Mammary epithelial cell (primary cell): Measurements from ENCODE around the gene COL8A2.

ENCODE experiments used
- CTCF ChIP-seq, 2 donors: IDR thresholded peaks in 1 of 2; conservative IDR thresholded peaks in 1 of 2; 2 replicates each; pipeline ENCODE4 v1.5.1; 2011 to 2012; ENCODE audit warnings: inconsistent platforms in 2 of 2, low read length in 2 of 2, mild to moderate bottlenecking in 2 of 2, control low read depth in 1 of 2, low read depth in 1 of 2; ENCODE audit not compliant: insufficient read depth in 1 of 2; ENCODE audit errors: extremely low read depth in 1 of 2
- EZH2 ChIP-seq: IDR thresholded peaks from 2 replicates; pipeline ENCODE4 v1.6.1; 2012; ENCODE audit warnings: low read length, inconsistent platforms, borderline replicate concordance

- TF ChIP-seq CTCF (conservative IDR thresholded peaks at IDR 0.05 in 1 of 2, IDR thresholded peaks at IDR 0.05 in 1 of 2; ENCODE audit: extremely low read depth in 1 of 2, insufficient read depth in 1 of 2, low read depth in 1 of 2, low read length in 2 of 2) = no peak
- TF ChIP-seq EZH2 = no peak
These were observed 26.3 kb upstream of the COL8A2 start for GRCh38 chr1:36151134-36151844.
